ENCODE results near the gene MBTD1. TPM values are rescaled to one million over a fixed set of nuclear protein-coding genes. Genes with fewer than 3 reads are reported as not detected.

MBTD1 gene
- total and polyA plus RNA-seq, 2 of the 8 experiments (the other 6 are each of a cell fraction or from before 2014, with no cell fraction given), result 20.3 to 51.4 TPM

GRCh38 chr17:51279183-51279582 lies 19.3 kb upstream of the MBTD1 start:
- no peak overlapping the region for H3K4me2 ChIP-seq (ENCODE audit: insufficient read depth in 1 of 2, low read depth in 2 of 2, low read length in 2 of 2)
- TF ChIP-seq CHD1 (IDR thresholded peaks at IDR 0.05; ENCODE audit: low read depth, low read length), result no peak
- TF ChIP-seq SIX5 (IDR thresholded peaks at IDR 0.05; ENCODE audit: low read depth, low read length), result no peak
- TF ChIP-seq RXRA (IDR thresholded peaks at IDR 0.05; ENCODE audit: insufficient read depth, low read depth, low read length), result no peak
- no peak for TF ChIP-seq EP300 (IDR thresholded peaks at IDR 0.05; ENCODE audit: borderline replicate concordance in 1 of 2, low read depth in 2 of 2, low read length in 2 of 2)
- TF ChIP-seq BCL11A (IDR thresholded peaks at IDR 0.05; ENCODE audit: low read depth in 2 of 2, low read length in 2 of 2), result no peak
- TF ChIP-seq SP4 (IDR thresholded peaks at IDR 0.05; ENCODE audit: low read length), result no peak

More at GRCh38 chr17:51279183-51279582, 19.3 kb upstream of the MBTD1 start:
- H3K4me1 ChIP-seq (replicated peaks in 1 of 4; ENCODE audit: control insufficient read depth in 3 of 4, insufficient read depth in 4 of 4, low read length in 3 of 4), result no peaks in the 10 kb centered on the region
- no peak overlapping the region for H2BK5ac ChIP-seq (ENCODE audit: low read depth, low read length)
- H4K91ac ChIP-seq (replicated peaks; ENCODE audit: insufficient read length, low read length), result no peak overlapping the region
- H3K4me3 ChIP-seq (ENCODE audit: extremely low read depth in 1 of 4, insufficient read depth in 2 of 4, low read depth in 3 of 4, low read length in 4 of 4), result no peak overlapping the region
- no peak overlapping the region for H4K8ac ChIP-seq (ENCODE audit: extremely low read depth, insufficient read depth, low read length)
- no peak overlapping the region for H3K23ac ChIP-seq (ENCODE audit: insufficient read length)
- H4K20me1 ChIP-seq (replicated peaks in 1 of 2; ENCODE audit: control insufficient read depth in 1 of 2, insufficient read depth in 2 of 2, low read length in 2 of 2), result peaks cover 2 to 10% of the 10 kb centered on the region in 2 experiments
- H3K79me1 ChIP-seq (ENCODE audit: low read depth, low read length), result no peaks in the 10 kb centered on the region
- no peak overlapping the region for H2BK15ac ChIP-seq (ENCODE audit: low read length)
- no peak overlapping the region for H2AK5ac ChIP-seq (ENCODE audit: low read depth, low read length)
- H3K9me3 ChIP-seq (ENCODE audit: insufficient read depth in 2 of 2, low read depth in 1 of 2, low read length in 1 of 2), result no peaks in the 10 kb centered on the region
- H3K36me3 ChIP-seq (ENCODE audit: control insufficient read depth in 2 of 4, insufficient read depth in 4 of 4, low read length in 3 of 4), result peaks cover 17 to 79% (median 45%) of the 10 kb centered on the region in 4 experiments
- H3K14ac ChIP-seq (ENCODE audit: insufficient read length), result no peak overlapping the region
- no peak overlapping the region for H3K27ac ChIP-seq (ENCODE audit: low read depth, low read length)
- ChIA-PET POLR2A (ENCODE audit: partially characterized antibody) (interaction anchor here (1.2 to 1.3 kb wide), 2 partner anchors 10 to 21 kb away, joined by 3 to 4 read pairs; no protein-coding TSS in a partner anchor), CTCF (ENCODE audit: partially characterized antibody) (interaction anchor here (1.7 kb wide), 1 partner anchor 19 kb away, joined by 5 read pairs; no protein-coding TSS in a partner anchor)
- FAIRE-seq (no peak), DNase-seq (ENCODE audit: low read depth in 1 of 2, low spot score in 2 of 2) (no peak)
- H2BK12ac ChIP-seq (ENCODE audit: low read depth, low read length), result no peak overlapping the region
- no peaks in the 10 kb centered on the region for H3K23me2 ChIP-seq (ENCODE audit: low read depth, low read length)
- no peak overlapping the region for H2AFZ ChIP-seq (ENCODE audit: low read length)
- no peak overlapping the region for H4K5ac ChIP-seq (ENCODE audit: insufficient read length, low read depth, low read length)
- H2BK120ac ChIP-seq (replicated peaks; ENCODE audit: low read depth, low read length), result no peak overlapping the region
- no peak overlapping the region for H3K9ac ChIP-seq (replicated peaks in 1 of 4; ENCODE audit: extremely low read depth in 1 of 4, low read depth in 3 of 4, low read length in 3 of 4)
- no peak overlapping the region for H2BK20ac ChIP-seq (ENCODE audit: low read length)
- 0 out of 4 replicates have a peak, but pooled peaks cover 0 to under 1% of the 10 kb centered on the region in 2 experiments for H3K79me2 ChIP-seq (ENCODE audit: control insufficient read depth in 1 of 2, insufficient read depth in 2 of 2, low read length in 2 of 2)
- no peaks in the 10 kb centered on the region for H3K27me3 ChIP-seq (replicated peaks in 1 of 4; ENCODE audit: control insufficient read depth in 3 of 4, extremely low read depth in 1 of 4, insufficient read depth in 3 of 4, low read length in 3 of 4)
- no peak overlapping the region for H3K18ac ChIP-seq (ENCODE audit: extremely low read depth, low read length)
- no peak overlapping the region for H3K56ac ChIP-seq (replicated peaks; ENCODE audit: insufficient read length, low read depth, low read length)
- no peak overlapping the region for H3K4ac ChIP-seq (replicated peaks; ENCODE audit: insufficient read length, low read depth, low read length)
